GM21723 (cell line): ENCODE data around the gene ELP2.
"Not testable (repeated sequence)": the region's sequence is repeated elsewhere in the genome, so short reads cannot be mapped to it uniquely, and the experiment has no call there.

ENCODE experiments used
- ATAC-seq: cut with Tn5 transposase; IDR thresholded peaks from one replicate; pipeline ENCODE4 v1.9.1; 2021; ENCODE audit warnings: mild to moderate bottlenecking, moderate library complexity; ENCODE audit not compliant: unreplicated experiment

The ELP2 gene

GRCh38 chr18:36187193-36187825, 57.6 kb downstream of the ELP2 start, which contains the start of gene MOCOS:
TSS of gene MOCOS (plus strand) at chr18:36187497. CDS start at chr18:36187540, 43 bp downstream.
- ATAC-seq = peak; percentile 85

GRCh38 chr18:36187826-36188721, 58.4 kb downstream of the ELP2 start:
- ATAC-seq = peak; percentile 9

GRCh38 chr18:36188916-36189315, 59.2 kb downstream of the ELP2 start:
- no peak for ATAC-seq

GRCh38 chr18:36189486-36189885, 59.8 kb downstream of the ELP2 start:
- no peak for ATAC-seq

GRCh38 chr18:36191286-36191685, 61.6 kb downstream of the ELP2 start:
- no peak for ATAC-seq

- ATAC-seq = no peak
Observed at GRCh38 chr18:36191711-36192110, 62.0 kb downstream of the ELP2 start.

GRCh38 chr18:36194600-36195315, 65.1 kb downstream of the ELP2 start:
- no peak for ATAC-seq

GRCh38 chr18:36195427-36196122, 65.9 kb downstream of the ELP2 start:
- ATAC-seq = no peak

GRCh38 chr18:36196238-36196995, 66.7 kb downstream of the ELP2 start:
- no peak for ATAC-seq

GRCh38 chr18:36197511-36198166, 67.9 kb downstream of the ELP2 start:
- ATAC-seq = no peak

- ATAC-seq = no peak
Observed at GRCh38 chr18:36199691-36200295, 70.1 kb downstream of the ELP2 start.

- ATAC-seq = no peak
Observed at GRCh38 chr18:36200354-36200771, 70.7 kb downstream of the ELP2 start.

GRCh38 chr18:36201765-36202164, 72.1 kb downstream of the ELP2 start:
- no peak for ATAC-seq

- no peak for ATAC-seq
Observed at GRCh38 chr18:36203360-36203895, 73.7 kb downstream of the ELP2 start.

- no peak for ATAC-seq
Observed at GRCh38 chr18:36205166-36205565, 75.5 kb downstream of the ELP2 start.

GRCh38 chr18:36207303-36207702, 77.6 kb downstream of the ELP2 start:
- no peak for ATAC-seq

- ATAC-seq = not testable (repeated sequence)
Observed at GRCh38 chr18:36207969-36208368, 78.3 kb downstream of the ELP2 start.

- no peak for ATAC-seq
Observed at GRCh38 chr18:36211612-36212065, 81.9 kb downstream of the ELP2 start.
